Ectodermal cell (in vitro differentiated cells): Measurements from ENCODE around the gene SCN2A.
"Not testable (repeated sequence)": the region's sequence is repeated elsewhere in the genome, so short reads cannot be mapped to it uniquely, and the experiment has no call there.

Source experiments
- H3K27ac ChIP-seq: 2 replicates; pipeline ENCODE4 v1.7.0; 2013; ENCODE audit warnings: mild to moderate bottlenecking, low read depth, low read length; ENCODE audit not compliant: insufficient read depth, poor library complexity, severe bottlenecking
- H3K27me3 ChIP-seq: 2 replicates; pipeline ENCODE4 v1.7.0; 2013; ENCODE audit warnings: mild to moderate bottlenecking, low read length; ENCODE audit not compliant: insufficient read depth, control insufficient read depth, poor library complexity, severe bottlenecking
- H3K36me3 ChIP-seq: one replicate; pipeline ENCODE4 v1.7.0; 2013; ENCODE audit warnings: low read length; ENCODE audit not compliant: control insufficient read depth, insufficient read depth
- H3K4me1 ChIP-seq: one replicate; pipeline ENCODE4 v1.7.0; 2013; ENCODE audit warnings: low read length; ENCODE audit not compliant: control insufficient read depth, insufficient read depth
- H3K4me3 ChIP-seq: 2 replicates; pipeline ENCODE4 v1.7.0; 2013; ENCODE audit warnings: low read depth, low read length, control low read depth; ENCODE audit not compliant: insufficient read depth
- H3K9me3 ChIP-seq: 2 replicates; pipeline ENCODE4 v1.7.0; 2013; ENCODE audit warnings: mild to moderate bottlenecking, low read length, moderate library complexity; ENCODE audit not compliant: control insufficient read depth
- WGBS, 2 experiments: methylation state at CpG; one replicate each; pipeline ENCODE4 v1.1.7; 2013; ENCODE audit warnings: missing lambda C conversion rate in 2 of 2; 5-methylcytosine and 5-hydroxymethylcytosine counted together

Gene SCN2A

DNA sequence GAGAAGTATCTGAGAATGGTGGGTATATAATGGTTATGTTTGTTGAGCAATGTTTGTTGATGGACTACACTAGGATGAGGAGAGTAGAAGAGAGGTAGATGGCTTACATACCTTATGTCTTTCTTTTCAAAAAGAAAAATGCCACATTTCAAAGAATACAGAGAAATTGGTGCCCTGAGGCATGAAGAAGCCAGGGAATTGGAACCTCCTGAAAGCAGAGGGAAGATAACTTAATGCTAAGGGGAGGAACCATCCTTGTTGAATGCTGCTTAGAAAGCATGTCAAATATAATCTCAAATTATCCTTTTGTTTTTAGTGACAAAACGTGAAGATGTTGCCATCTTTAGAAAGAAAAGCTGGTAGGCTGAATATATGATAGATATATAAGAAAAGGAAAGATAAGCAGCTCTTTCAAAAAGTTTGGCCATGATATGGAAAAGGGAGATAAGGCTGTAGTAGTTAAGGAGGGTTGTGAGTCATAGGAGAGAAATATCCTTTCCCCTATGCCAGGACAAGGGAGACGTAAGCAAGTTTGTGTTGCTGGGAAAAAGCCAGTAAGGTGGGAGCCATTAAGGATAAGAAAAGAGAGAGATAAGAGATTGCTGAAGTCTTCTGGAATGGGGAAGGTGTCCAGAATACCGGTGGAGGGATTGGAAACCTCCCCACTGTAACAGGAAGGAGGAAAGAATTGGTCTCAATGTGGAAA, 66.3 kb downstream of the SCN2A start:
- no peaks in the 10 kb centered on the region for H3K4me1 ChIP-seq
- no peaks in the 10 kb centered on the region for H3K9me3 ChIP-seq
- 76 to 86% methylated on average over 3 of the region's 3 CpGs for WGBS, 2 experiments
- no peak overlapping the region for H3K4me3 ChIP-seq
- no peaks in the 10 kb centered on the region for H3K27me3 ChIP-seq
- H3K36me3 ChIP-seq: no peaks in the 10 kb centered on the region
- H3K27ac ChIP-seq: no peak overlapping the region

GRCh38 chr2:165307317-165307716, 68.1 kb downstream of the SCN2A start:
- Histone ChIP-seq H3K27ac (no peak overlapping the region), H3K36me3 (no peaks in the 10 kb centered on the region), H3K4me1 (no peaks in the 10 kb centered on the region), H3K4me3 (no peak overlapping the region), H3K27me3 (no peaks in the 10 kb centered on the region), H3K9me3 (no peaks in the 10 kb centered on the region)
- WGBS, 2 experiments: 100% methylated on average over 1 of the region's 1 CpG; no CpG with 5 or more reads in 1 of the 2 experiments

- Histone ChIP-seq H3K36me3 (no peaks in the 10 kb centered on the region), H3K27me3 (no peaks in the 10 kb centered on the region), H3K9me3 (no peaks in the 10 kb centered on the region), H3K4me1 (no peaks in the 10 kb centered on the region), H3K27ac (no peak overlapping the region), H3K4me3 (no peak overlapping the region)
- 79 to 92% methylated on average over 1 of the region's 1 CpG for WGBS, 2 experiments
These were observed 72.7 kb downstream of the SCN2A start for GRCh38 chr2:165311949-165312348.

DNA sequence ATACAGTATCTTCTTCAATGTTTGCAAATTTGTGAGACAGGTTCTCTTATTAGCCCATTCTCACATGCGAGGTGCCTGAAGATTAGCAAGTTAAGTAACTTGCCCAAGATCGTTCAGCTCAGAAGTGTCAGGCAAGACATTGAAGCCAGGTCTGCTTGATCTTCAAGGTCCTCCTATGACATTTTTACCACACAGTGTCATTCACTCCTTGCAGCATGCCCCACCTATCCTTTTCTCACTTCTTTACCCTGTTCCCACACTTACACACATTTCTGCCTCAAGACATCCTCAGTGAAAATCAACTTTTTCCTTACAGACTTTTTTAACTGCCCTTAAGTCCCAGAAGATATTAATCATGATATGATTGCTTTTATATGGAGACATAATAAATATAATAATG, 73.8 kb downstream of the SCN2A start:
- WGBS, 2 experiments: 93% methylated on average over 2 of the region's 2 CpGs
- Histone ChIP-seq H3K27me3 (no peaks in the 10 kb centered on the region), H3K4me3 (no peak overlapping the region), H3K27ac (no peak overlapping the region), H3K9me3 (no peaks in the 10 kb centered on the region), H3K4me1 (no peaks in the 10 kb centered on the region), H3K36me3 (no peaks in the 10 kb centered on the region)

DNA sequence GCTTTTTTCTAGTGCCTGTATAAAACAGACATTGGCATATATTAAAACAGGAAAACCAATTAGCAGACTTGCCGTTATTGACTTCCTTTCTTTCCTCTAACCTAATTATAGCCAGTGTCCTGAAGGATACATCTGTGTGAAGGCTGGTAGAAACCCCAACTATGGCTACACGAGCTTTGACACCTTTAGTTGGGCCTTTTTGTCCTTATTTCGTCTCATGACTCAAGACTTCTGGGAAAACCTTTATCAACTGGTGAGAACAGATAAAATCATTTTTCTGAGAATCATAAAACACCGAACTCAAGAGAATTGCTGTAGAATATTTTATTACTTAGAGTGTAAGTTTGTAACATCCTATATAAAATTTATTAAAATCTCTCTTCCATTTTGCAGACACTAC, 74.3 kb downstream of the SCN2A start:
- Histone ChIP-seq H3K9me3 (no peaks in the 10 kb centered on the region), H3K4me1 (no peaks in the 10 kb centered on the region), H3K27ac (no peak overlapping the region), H3K36me3 (no peaks in the 10 kb centered on the region), H3K4me3 (no peak overlapping the region), H3K27me3 (no peaks in the 10 kb centered on the region)
- 86 to 90% methylated on average over 3 of the region's 4 CpGs for WGBS, 2 experiments

- WGBS, 2 experiments: 89 to 90% methylated on average over 5 of the region's 5 CpGs
- Histone ChIP-seq H3K4me3 (no peak overlapping the region), H3K27me3 (no peaks in the 10 kb centered on the region), H3K36me3 (no peaks in the 10 kb centered on the region), H3K9me3 (no peaks in the 10 kb centered on the region), H3K4me1 (no peaks in the 10 kb centered on the region), H3K27ac (no peak overlapping the region)
These were observed 89.1 kb downstream of the SCN2A start for GRCh38 chr2:165328272-165328671.

DNA sequence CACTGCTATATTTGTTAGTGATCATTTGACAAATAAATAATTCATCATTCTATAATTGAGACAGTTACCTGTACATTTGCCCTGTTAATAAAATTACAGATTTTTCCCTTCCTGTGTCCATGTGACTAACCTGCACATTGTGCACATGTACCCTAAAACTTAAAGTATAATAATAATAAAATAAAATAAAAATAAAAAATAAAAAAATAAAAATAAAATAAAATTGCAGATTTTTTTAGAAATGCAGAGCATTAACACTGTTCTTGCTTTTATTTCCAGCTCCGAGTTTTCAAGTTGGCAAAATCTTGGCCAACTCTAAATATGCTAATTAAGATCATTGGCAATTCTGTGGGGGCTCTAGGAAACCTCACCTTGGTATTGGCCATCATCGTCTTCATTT, 105.1 kb downstream of the SCN2A start:
- not testable (repeated sequence) for H3K9me3 ChIP-seq, H3K4me3 ChIP-seq, H3K27ac ChIP-seq, H3K27me3 ChIP-seq, H3K36me3 ChIP-seq, H3K4me1 ChIP-seq
- WGBS, 2 experiments: 93% methylated on average over 2 of the region's 2 CpGs

DNA sequence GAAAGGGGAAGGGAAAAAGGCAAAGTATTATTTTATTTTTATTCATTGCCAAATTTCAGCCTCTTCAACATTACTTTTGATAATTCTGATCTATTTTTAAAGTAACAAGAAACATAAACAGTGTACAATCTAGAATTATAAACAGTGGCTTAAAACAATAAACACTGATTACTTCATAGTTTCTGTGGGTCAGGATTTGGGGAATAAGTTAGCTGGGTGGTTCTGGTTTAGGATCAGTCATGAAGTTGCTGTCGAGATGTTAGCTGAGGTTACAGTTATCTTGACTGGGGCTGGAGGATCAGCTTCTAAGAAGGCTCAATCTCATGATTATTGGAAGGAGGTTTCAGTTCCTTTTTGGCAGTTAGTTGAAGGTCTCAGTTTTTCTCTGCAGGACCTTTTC, 109.2 kb downstream of the SCN2A start:
- H3K27ac ChIP-seq: no peak overlapping the region
- H3K4me1 ChIP-seq: no peaks in the 10 kb centered on the region
- no peak overlapping the region for H3K4me3 ChIP-seq
- 96 to 100% methylated on average over 1 of the region's 1 CpG for whole genome bisulfite sequencing, 2 experiments
- no peaks in the 10 kb centered on the region for H3K27me3 ChIP-seq
- no peaks in the 10 kb centered on the region for H3K9me3 ChIP-seq
- H3K36me3 ChIP-seq: no peaks in the 10 kb centered on the region

DNA sequence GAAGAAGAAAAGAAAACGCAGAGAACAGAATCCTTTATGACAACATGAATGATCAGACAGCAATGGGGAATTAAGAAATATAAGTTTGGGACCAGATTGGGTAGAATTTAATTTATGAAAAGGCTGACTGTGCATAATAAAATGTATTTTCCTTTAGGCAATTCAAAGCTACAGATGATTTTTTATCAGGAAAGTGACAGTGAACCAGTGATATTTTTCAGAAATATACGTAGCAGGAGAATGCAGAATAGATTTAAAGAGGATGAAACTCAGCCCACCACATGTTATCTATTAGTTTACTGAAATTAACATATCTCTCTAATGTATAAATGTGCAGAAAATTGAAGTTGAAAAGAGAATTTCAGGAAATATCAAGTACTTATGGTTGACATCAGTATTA, 110.0 kb downstream of the SCN2A start:
- Histone ChIP-seq H3K27ac (no peak overlapping the region), H3K4me1 (no peaks in the 10 kb centered on the region), H3K27me3 (no peaks in the 10 kb centered on the region), H3K4me3 (no peak overlapping the region), H3K36me3 (no peaks in the 10 kb centered on the region), H3K9me3 (no peaks in the 10 kb centered on the region)
- WGBS, 2 experiments: 79 to 90% methylated on average over 1 to 2 of the region's 2 CpGs

GRCh38 chr2:165357758-165358157, 118.5 kb downstream of the SCN2A start:
- no peak overlapping the region for H3K27ac ChIP-seq
- no peaks in the 10 kb centered on the region for H3K36me3 ChIP-seq
- no peaks in the 10 kb centered on the region for H3K4me1 ChIP-seq
- no peak overlapping the region for H3K4me3 ChIP-seq
- no peaks in the 10 kb centered on the region for H3K9me3 ChIP-seq
- no peaks in the 10 kb centered on the region for H3K27me3 ChIP-seq
- WGBS, 2 experiments: 87 to 88% methylated on average over 2 of the region's 2 CpGs

DNA sequence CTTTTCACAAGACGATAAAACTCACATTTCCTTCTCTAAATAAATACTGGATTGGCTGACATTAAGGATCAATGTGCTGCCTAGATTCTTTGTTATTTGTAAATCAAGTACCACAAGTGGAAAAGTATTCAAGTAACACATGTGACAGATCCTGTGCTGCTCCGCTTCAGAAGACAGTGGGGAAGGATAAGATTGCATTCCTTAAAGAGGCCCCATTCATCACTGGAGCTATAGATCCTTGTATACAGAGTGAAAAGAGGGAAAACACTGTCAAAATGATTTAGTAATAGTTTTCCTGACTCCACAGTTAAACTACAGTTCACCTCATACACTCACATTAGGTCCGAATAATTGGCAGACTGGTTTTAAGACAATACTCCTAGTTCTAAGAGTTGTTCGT, 122.3 kb downstream of the SCN2A start:
- H3K36me3 ChIP-seq: no peaks in the 10 kb centered on the region
- no peak overlapping the region for H3K27ac ChIP-seq
- H3K9me3 ChIP-seq: no peaks in the 10 kb centered on the region
- no peak overlapping the region for H3K4me3 ChIP-seq
- no peaks in the 10 kb centered on the region for H3K4me1 ChIP-seq
- WGBS, 2 experiments: 93 to 100% methylated on average over 3 to 4 of the region's 4 CpGs
- H3K27me3 ChIP-seq: no peaks in the 10 kb centered on the region
